ENCODE results near the gene NOTCH1. TPM values are rescaled to one million over a fixed set of nuclear protein-coding genes. Genes with fewer than 3 reads are reported as not detected.

NOTCH1 gene
- total and polyA plus RNA-seq, 2 of the 13 experiments (the other 11 are each of a cell fraction or from before 2014, with no cell fraction given) = 0.09 to 0.35 TPM

GRCh38 chr9:136486131-136486530, 59.7 kb downstream of the NOTCH1 start:
- no peak for TF ChIP-seq ZNF10 (CRISPR knock-in tag; IDR thresholded peaks at IDR 0.05; ENCODE audit: borderline replicate concordance, low read depth)
- no peak for TF ChIP-seq ZNF468 (CRISPR knock-in tag; IDR thresholded peaks at IDR 0.05)
- no peak for TF ChIP-seq KDM4B (CRISPR knock-in tag; IDR thresholded peaks at IDR 0.05)
- TF ChIP-seq E2F5 (CRISPR knock-in tag; conservative IDR thresholded peaks at IDR 0.05) = no peak
- no TSS peak for BruUV-seq (replicated peaks)
- Histone ChIP-seq H3K79me2 (ENCODE audit: insufficient read depth, low read length) (peaks cover 14% of the 10 kb centered on the region), H4K20me1 (ENCODE audit: insufficient read depth, low read length) (peaks cover 18% of the 10 kb centered on the region), H3K36me3 (replicated peaks in 1 of 2; ENCODE audit: control insufficient read depth in 1 of 2, insufficient read depth in 2 of 2, low read length in 2 of 2) (no peaks in the 10 kb centered on the region), H3K4me2 (ENCODE audit: low read depth, low read length) (no peak overlapping the region; the same call in 1 of the 2 replicates), H3K27ac (ENCODE audit: extremely low read length, insufficient read depth, low read length) (no peak overlapping the region), H3K9ac (ENCODE audit: insufficient read depth, low read depth, low read length) (no peak overlapping the region), H2AFZ (ENCODE audit: low read length) (no peak overlapping the region), H3K4me1 (ENCODE audit: insufficient read depth, low read length) (peaks cover 31% of the 10 kb centered on the region), H3K4me3 (replicated peaks in 1 of 3; ENCODE audit: insufficient read depth in 1 of 3, low read depth in 2 of 3, low read length in 3 of 3) (no peak overlapping the region), H3K9me3 (ENCODE audit: low read length) (no peaks in the 10 kb centered on the region), H3K27me3 (ENCODE audit: control insufficient read depth in 1 of 2, insufficient read depth in 2 of 2, low read length in 2 of 2) (peaks cover 18 to 36% of the 10 kb centered on the region in 2 experiments; a peak in 4 of 5 replicates)
- ATAC-seq (no peak), DNase-seq (ENCODE audit: low spot score) (no peak), FAIRE-seq (no peak)
- in situ Hi-C loops (cut with HindIII; ENCODE audit: extremely low pct_ligation_motif_present, low pct_unique_long_range_greater_than_20kb) (no loop called here), intact Hi-C loops (cut with micrococcal nuclease; ENCODE audit: unreplicated experiment) (no loop called here)
- ChIA-PET CTCF (ENCODE audit: low intra/inter-chr PET ratio, low total read pairs) (interaction anchor here (0.8 to 7.9 kb wide), 2 partner anchors 145 to 158 kb away, joined by 4 to 101 read pairs; no protein-coding TSS in a partner anchor), POLR2A (interaction anchor here (1.4 to 3.5 kb wide), 2 partner anchors 140 to 143 kb away, joined by 4 to 25 read pairs; no protein-coding TSS in a partner anchor)
- WGBS (ENCODE audit: low lambda C conversion rate) = 17% methylated on average over 1 of the region's 7 CpGs
